DOHH2 (cell line): Measurements from ENCODE around the gene SERTAD2.

Experiments
- H3F3A ChIP-seq: fragments of 200-600 bp; sonication (generic), shearing (Covaris generic); 2 replicates; pipeline ENCODE4 v1.6.0; 2016; ENCODE audit warnings: antibody characterized with exemption, mild to moderate bottlenecking; ENCODE audit not compliant: control insufficient read depth, insufficient read depth
- H3K27ac ChIP-seq: fragments of 200-600 bp; sonication (generic); 2 replicates; pipeline ENCODE4 v1.5.1; 2014; ENCODE audit warnings: low read depth, mild to moderate bottlenecking, low read length, moderate library complexity
- H3K27me3 ChIP-seq: fragments of 200-600 bp; sonication (generic); 2 replicates; pipeline ENCODE4 v1.6.1; 2014; ENCODE audit warnings: mild to moderate bottlenecking, low read length, mixed read lengths; ENCODE audit not compliant: control insufficient read depth
- H3K36me3 ChIP-seq: fragments of 200-600 bp; sonication (generic); 2 replicates; pipeline ENCODE4 v1.6.1; 2014; ENCODE audit warnings: mild to moderate bottlenecking, low read length, moderate library complexity, mixed read lengths; ENCODE audit not compliant: control insufficient read depth
- H3K4me1 ChIP-seq: fragments of 200-600 bp; sonication (generic); 2 replicates; pipeline ENCODE4 v1.6.1; 2014; ENCODE audit warnings: mild to moderate bottlenecking, low read length, mixed read lengths; ENCODE audit not compliant: control insufficient read depth
- H3K4me2 ChIP-seq: fragments of 200-600 bp; sonication (generic); 2 replicates; pipeline ENCODE4 v1.6.0; 2014; ENCODE audit warnings: mild to moderate bottlenecking, low read length, moderate library complexity
- H3K4me3 ChIP-seq: fragments of 200-600 bp; sonication (generic); 2 replicates; pipeline ENCODE4 v1.5.1; 2014; ENCODE audit warnings: mild to moderate bottlenecking, low read length, mixed read lengths
- H3K79me2 ChIP-seq: fragments of 200-600 bp; sonication (generic); 2 replicates; pipeline ENCODE4 v1.6.1; 2014; ENCODE audit warnings: mild to moderate bottlenecking, low read length, mixed read lengths; ENCODE audit not compliant: control insufficient read depth
- H3K9me2 ChIP-seq: fragments of 200-600 bp; sonication (generic); replicated peaks from 2 replicates; pipeline ENCODE4 v1.6.1; 2014; ENCODE audit warnings: mild to moderate bottlenecking, low read length, mixed read lengths; ENCODE audit not compliant: control insufficient read depth
- H3K9me3 ChIP-seq: fragments of 200-600 bp; sonication (generic); 2 replicates; pipeline ENCODE4 v1.6.1; 2014; ENCODE audit warnings: antibody characterized with exemption, low read length, mixed read lengths; ENCODE audit not compliant: control insufficient read depth, insufficient read depth
- H4K20me1 ChIP-seq: fragments of 200-600 bp; sonication (generic); 2 replicates; pipeline ENCODE4 v1.6.0; 2014; ENCODE audit warnings: low read depth, mild to moderate bottlenecking, antibody characterized with exemption, low read length, moderate library complexity; ENCODE audit not compliant: control insufficient read depth, insufficient read depth
- EZH2phosphoT487 ChIP-seq: fragments of 200-600 bp; sonication (generic); IDR thresholded peaks from 2 replicates; pipeline ENCODE4 v1.6.1; 2017; ENCODE audit warnings: borderline replicate concordance, mild to moderate bottlenecking, antibody characterized with exemption, low read length, moderate library complexity, mixed read lengths
- TF ChIP-seq, protein P1 (sequence below): fragments of 200-600 bp; sonication (generic); IDR thresholded peaks from one replicate; pipeline ENCODE4 v1.5.1; 2014; ENCODE audit warnings: antibody characterized with exemption, mild to moderate bottlenecking, low read depth, low read length; ENCODE audit not compliant: poor library complexity, severe bottlenecking

Gene SERTAD2

DNA sequence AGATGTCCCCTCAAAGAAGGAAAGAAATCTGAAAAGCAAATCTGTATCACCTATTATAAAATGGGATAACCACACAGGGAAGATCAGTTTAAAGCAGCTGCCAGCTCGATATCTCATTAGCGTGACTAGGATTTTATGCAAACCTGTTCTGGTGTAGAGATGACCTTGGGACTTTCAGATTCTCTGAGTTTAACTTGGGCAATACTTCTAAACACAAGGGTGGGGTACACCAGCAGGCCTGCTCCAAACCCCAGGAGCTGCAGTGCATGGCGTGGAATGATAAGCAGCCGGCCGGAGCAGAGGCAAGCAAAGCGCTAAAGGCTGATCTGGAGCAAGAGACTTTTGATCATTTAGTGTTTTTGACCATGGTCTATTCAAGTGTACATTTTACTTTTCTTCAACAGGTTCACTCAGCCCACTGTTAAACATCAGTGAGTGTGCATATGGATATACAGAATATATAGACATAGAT, 4.7 kb downstream of the SERTAD2 start:
- Histone ChIP-seq H3K27me3 (no peaks in the 10 kb centered on the region), H3K4me2 (peak overlapping the region; percentile 46), H3K4me3 (no peak overlapping the region), H3F3A (peaks cover 38% of the 10 kb centered on the region), H3K36me3 (peaks cover 13% of the 10 kb centered on the region), H4K20me1 (peaks cover 30% of the 10 kb centered on the region), H3K27ac (no peak overlapping the region), H3K79me2 (peaks cover 95% of the 10 kb centered on the region), H3K9me3 (no peaks in the 10 kb centered on the region), H3K4me1 (peaks cover 81% of the 10 kb centered on the region), H3K9me2 (no peaks in the 10 kb centered on the region)
- no peak for TF ChIP-seq EZH2phosphoT487
- TF ChIP-seq, protein P1, sequence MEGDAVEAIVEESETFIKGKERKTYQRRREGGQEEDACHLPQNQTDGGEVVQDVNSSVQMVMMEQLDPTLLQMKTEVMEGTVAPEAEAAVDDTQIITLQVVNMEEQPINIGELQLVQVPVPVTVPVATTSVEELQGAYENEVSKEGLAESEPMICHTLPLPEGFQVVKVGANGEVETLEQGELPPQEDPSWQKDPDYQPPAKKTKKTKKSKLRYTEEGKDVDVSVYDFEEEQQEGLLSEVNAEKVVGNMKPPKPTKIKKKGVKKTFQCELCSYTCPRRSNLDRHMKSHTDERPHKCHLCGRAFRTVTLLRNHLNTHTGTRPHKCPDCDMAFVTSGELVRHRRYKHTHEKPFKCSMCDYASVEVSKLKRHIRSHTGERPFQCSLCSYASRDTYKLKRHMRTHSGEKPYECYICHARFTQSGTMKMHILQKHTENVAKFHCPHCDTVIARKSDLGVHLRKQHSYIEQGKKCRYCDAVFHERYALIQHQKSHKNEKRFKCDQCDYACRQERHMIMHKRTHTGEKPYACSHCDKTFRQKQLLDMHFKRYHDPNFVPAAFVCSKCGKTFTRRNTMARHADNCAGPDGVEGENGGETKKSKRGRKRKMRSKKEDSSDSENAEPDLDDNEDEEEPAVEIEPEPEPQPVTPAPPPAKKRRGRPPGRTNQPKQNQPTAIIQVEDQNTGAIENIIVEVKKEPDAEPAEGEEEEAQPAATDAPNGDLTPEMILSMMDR, result no peak

DNA sequence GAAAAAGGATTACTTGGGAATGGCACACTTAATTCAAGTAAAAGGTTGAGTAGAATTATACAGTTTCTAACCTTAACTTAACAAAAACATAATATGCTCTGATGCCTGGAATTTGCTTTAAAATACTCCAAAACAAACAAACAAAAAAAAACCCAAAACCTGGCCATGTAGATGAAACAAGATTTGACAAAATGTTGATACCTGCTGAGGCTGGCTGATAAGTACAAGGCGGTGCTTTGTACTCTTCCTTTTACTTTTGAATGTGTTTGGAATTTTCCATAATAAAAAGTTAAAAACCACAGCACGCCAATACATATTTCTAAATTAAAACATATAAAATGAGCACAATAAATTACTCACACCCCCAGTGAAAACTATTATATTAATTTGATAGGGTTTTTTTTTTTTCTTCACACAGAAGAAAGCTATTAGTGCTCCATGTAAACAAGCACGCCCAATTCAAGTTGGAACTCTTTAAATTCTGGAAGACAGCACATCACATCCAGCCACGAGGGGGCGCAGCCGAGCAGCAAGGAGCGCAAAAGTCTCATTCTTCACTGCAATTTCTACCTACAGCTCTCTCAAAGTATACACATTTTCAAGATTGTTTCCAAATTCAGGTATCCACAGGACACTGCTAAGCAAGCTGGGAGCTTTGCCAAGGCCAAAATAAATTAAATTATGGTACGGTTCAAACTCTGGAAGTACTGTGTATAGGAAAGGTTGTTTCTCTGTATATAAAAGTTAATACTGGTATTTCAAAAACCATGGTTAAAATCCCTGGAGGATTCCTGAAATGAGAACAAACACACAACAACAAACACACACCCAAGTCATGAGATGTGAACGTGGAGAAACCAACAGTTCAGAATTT, 7.5 kb downstream of the SERTAD2 start:
- Histone ChIP-seq H3K4me1 (peaks cover 96% of the 10 kb centered on the region), H3K9me3 (no peaks in the 10 kb centered on the region), H3K79me2 (peaks cover 100% of the 10 kb centered on the region), H4K20me1 (peaks cover 16% of the 10 kb centered on the region), H3F3A (peaks cover 52% of the 10 kb centered on the region), H3K27me3 (no peaks in the 10 kb centered on the region), H3K4me3 (peak overlapping the region; percentile 74), H3K9me2 (no peaks in the 10 kb centered on the region), H3K36me3 (peaks cover 10% of the 10 kb centered on the region), H3K4me2 (peak overlapping the region; percentile 84), H3K27ac (peak overlapping the region; percentile 82)
- no peak for TF ChIP-seq EZH2phosphoT487
- TF ChIP-seq, protein P1, result peak; percentile 94

DNA sequence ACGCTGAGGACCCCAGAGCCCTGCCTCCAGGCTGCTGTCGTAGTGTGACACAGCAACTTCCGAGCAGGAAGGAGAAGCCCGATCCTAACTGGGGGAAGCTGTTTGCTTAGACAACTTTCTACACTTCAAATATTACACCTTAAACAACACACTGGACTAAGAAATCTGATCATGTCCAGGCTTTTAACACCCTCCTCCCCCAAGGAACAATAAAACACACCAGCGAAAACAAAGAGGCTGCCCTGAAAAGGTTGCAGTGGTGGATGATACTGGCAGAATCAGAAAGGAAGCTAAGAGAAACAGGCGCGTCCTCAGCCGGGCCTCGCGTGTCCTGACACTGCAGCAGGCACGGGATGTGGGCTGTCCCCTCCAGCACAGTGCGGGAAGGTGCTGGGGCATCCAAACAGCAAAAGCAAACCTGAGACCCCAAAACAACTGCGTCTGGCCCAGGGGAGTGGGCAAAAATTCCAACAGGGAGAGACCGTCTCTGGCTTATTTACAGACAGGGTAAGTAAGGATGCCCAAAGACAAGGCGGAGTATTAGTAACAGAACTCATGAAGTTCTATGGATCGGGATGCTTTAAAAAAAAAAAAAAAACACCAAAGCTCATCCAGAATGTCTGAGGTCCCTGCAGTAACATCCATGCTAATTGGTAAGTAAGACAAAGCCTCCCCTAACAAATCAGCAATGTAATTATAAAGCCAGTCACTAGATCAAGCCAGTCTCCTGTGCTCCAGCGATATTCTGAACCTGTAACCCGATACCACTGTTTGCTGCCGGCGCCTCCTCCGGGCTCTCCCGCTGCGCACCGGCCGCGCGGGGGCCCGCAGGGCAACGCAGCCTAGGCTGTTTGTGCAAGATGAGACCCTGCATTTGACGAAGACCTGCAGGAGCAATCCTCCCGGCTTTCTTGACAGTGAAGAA, 9.0 kb downstream of the SERTAD2 start:
- peaks cover 98% of the 10 kb centered on the region for H3K4me1 ChIP-seq
- peak overlapping the region; percentile 82 for H3K27ac ChIP-seq
- H3K79me2 ChIP-seq, result peaks cover 100% of the 10 kb centered on the region
- TF ChIP-seq, protein P1, result peak; percentile 23
- no peak for TF ChIP-seq EZH2phosphoT487
- H3K9me3 ChIP-seq, result no peaks in the 10 kb centered on the region
- H4K20me1 ChIP-seq, result peaks cover 5% of the 10 kb centered on the region; the same call in 1 of the 2 replicates
- peak overlapping the region; percentile 74 for H3K4me3 ChIP-seq
- H3K27me3 ChIP-seq, result no peaks in the 10 kb centered on the region
- H3K4me2 ChIP-seq, result peak overlapping the region; percentile 84
- H3K36me3 ChIP-seq, result peaks cover 10% of the 10 kb centered on the region
- H3F3A ChIP-seq, result peaks cover 52% of the 10 kb centered on the region
- no peaks in the 10 kb centered on the region for H3K9me2 ChIP-seq
